ENCODE measurements around the gene ACSF2. TPM values are rescaled to one million over a fixed set of nuclear protein-coding genes. Genes with fewer than 3 reads are reported as not detected.
A peak's percentile ranks its signal among the peaks of the same experiment; 100 is the strongest.

The ACSF2 gene
- total RNA-seq, 2 donors from 2014 or later = 49.0 to 111 TPM

GRCh38 chr17:50476545-50477315 is 50.7 kb downstream of the ACSF2 start:
- H3K4me1 ChIP-seq (replicated peaks) = peaks cover 6% of the 10 kb centered on the region
- no peaks in the 10 kb centered on the region for H3K36me3 ChIP-seq
- WGBS = 74% methylated on average over 18 of the region's 18 CpGs
- TF ChIP-seq POLR2AphosphoS5 (IDR thresholded peaks at IDR 0.05) (no peak), POLR2A (IDR thresholded peaks at IDR 0.05) (no peak), CTCF (IDR thresholded peaks at IDR 0.05) (no peak)
- intact Hi-C loops (cut with DNase I) = no loop called here
- no peaks in the 10 kb centered on the region for H3K27me3 ChIP-seq (replicated peaks; ENCODE audit: insufficient read depth)
- H3K4me3 ChIP-seq = no peak overlapping the region
- H3K9me3 ChIP-seq = no peaks in the 10 kb centered on the region
- H3K27ac ChIP-seq = no peak overlapping the region
- no peak for DNase-seq (ENCODE audit: low spot score)

GRCh38 chr17:50477976-50478375 is 52.0 kb downstream of the ACSF2 start:
- Histone ChIP-seq H3K27me3 (replicated peaks; ENCODE audit: insufficient read depth) (no peaks in the 10 kb centered on the region), H3K9me3 (no peaks in the 10 kb centered on the region), H3K36me3 (no peaks in the 10 kb centered on the region), H3K4me3 (peak overlapping the region in 1 of 2 donors; percentile 63), H3K4me1 (replicated peaks) (peaks cover 6% of the 10 kb centered on the region), H3K27ac (peak overlapping the region; percentile 80 to 82)
- intact Hi-C loops (cut with DNase I) = no loop called here
- WGBS = 83% methylated on average over 7 of the region's 7 CpGs
- no peak for DNase-seq (ENCODE audit: low spot score)
- TF ChIP-seq POLR2AphosphoS5 (IDR thresholded peaks at IDR 0.05) = no peak
- TF ChIP-seq CTCF (IDR thresholded peaks at IDR 0.05) = no peak
- no peak for TF ChIP-seq POLR2A (IDR thresholded peaks at IDR 0.05)

- TF ChIP-seq CTCF (IDR thresholded peaks at IDR 0.05) (peak; percentile 88 to 98 (median 94)), POLR2A (IDR thresholded peaks at IDR 0.05) (peak; percentile 72), POLR2AphosphoS5 (IDR thresholded peaks at IDR 0.05) (no peak)
- Histone ChIP-seq H3K4me1 (replicated peaks) (peaks cover 6% of the 10 kb centered on the region), H3K9me3 (no peaks in the 10 kb centered on the region), H3K4me3 (peak within 1 kb of the TSS; percentile 49 to 63), H3K27ac (peak within 1 kb of the TSS; percentile 80 to 82), H3K27me3 (replicated peaks; ENCODE audit: insufficient read depth) (no peaks in the 10 kb centered on the region), H3K36me3 (no peaks in the 10 kb centered on the region)
- intact Hi-C loops (cut with DNase I) = no loop called here
- peak; percentile 83 for DNase-seq (ENCODE audit: low spot score)
- under 1% methylated on average over 46 of the region's 75 CpGs for WGBS
Measured at GRCh38 chr17:50478391-50479381, 52.7 kb downstream of the ACSF2 start, which contains the start of gene RSAD1. Gene RSAD1 (plus strand): TSS chr17:50478860. CDS start chr17:50478885, 25 bp downstream.

GRCh38 chr17:50479522-50480141 is 53.6 kb downstream of the ACSF2 start:
- Histone ChIP-seq H3K9me3 (no peaks in the 10 kb centered on the region), H3K36me3 (no peaks in the 10 kb centered on the region), H3K4me1 (replicated peaks) (peaks cover 6% of the 10 kb centered on the region), H3K27me3 (replicated peaks; ENCODE audit: insufficient read depth) (no peaks in the 10 kb centered on the region), H3K27ac (peak overlapping the region; percentile 80 to 82), H3K4me3 (peak overlapping the region; percentile 49 to 63)
- intact Hi-C loops (cut with DNase I) = loop anchor here (5.0 kb wide), 2 partner anchors 208 to 363 kb away; no protein-coding TSS in a partner anchor
- WGBS = 13% methylated on average over 19 of the region's 19 CpGs
- TF ChIP-seq CTCF (IDR thresholded peaks at IDR 0.05) = peak; percentile 24 to 61 (median 56)
- TF ChIP-seq POLR2AphosphoS5 (IDR thresholded peaks at IDR 0.05) = no peak
- peak; percentile 79 for DNase-seq (ENCODE audit: low spot score)
